GM18508 (cell line): ENCODE data around the gene PFKP.

ENCODE experiments used
- ATAC-seq: cut with Tn5 transposase; IDR thresholded peaks from one replicate; pipeline ENCODE4 v1.9.1; 2021; ENCODE audit warnings: moderate number of reproducible peaks; ENCODE audit not compliant: insufficient read depth, unreplicated experiment

PFKP gene

GRCh38 chr10:3109196-3109595 is 41.8 kb downstream of the PFKP start:
- no peak for ATAC-seq

GRCh38 chr10:3109633-3110032 is 42.3 kb downstream of the PFKP start:
- no peak for ATAC-seq

GRCh38 chr10:3110782-3111620 is 43.7 kb downstream of the PFKP start:
- ATAC-seq, result no peak

- no peak for ATAC-seq
Measured at GRCh38 chr10:3111621-3112163, 44.3 kb downstream of the PFKP start.

- ATAC-seq, result no peak
Measured at GRCh38 chr10:3113343-3113720, 46.0 kb downstream of the PFKP start.

- no peak for ATAC-seq
Measured at GRCh38 chr10:3115685-3116084, 48.3 kb downstream of the PFKP start.

- ATAC-seq, result no peak
Measured at GRCh38 chr10:3116508-3117100, 49.3 kb downstream of the PFKP start.

GRCh38 chr10:3117486-3117885 is 50.1 kb downstream of the PFKP start:
- ATAC-seq, result no peak

- ATAC-seq, result no peak
Measured at GRCh38 chr10:3118641-3119091, 51.3 kb downstream of the PFKP start.

GRCh38 chr10:3119796-3120459 is 52.6 kb downstream of the PFKP start:
- no peak for ATAC-seq

- no peak for ATAC-seq
Measured at GRCh38 chr10:3122034-3122433, 54.7 kb downstream of the PFKP start.

- no peak for ATAC-seq
Measured at GRCh38 chr10:3122486-3123205, 55.3 kb downstream of the PFKP start.

GRCh38 chr10:3123571-3124411 is 56.4 kb downstream of the PFKP start:
- no peak for ATAC-seq

GRCh38 chr10:3124412-3125175 is 57.2 kb downstream of the PFKP start:
- no peak for ATAC-seq

- no peak for ATAC-seq
Measured at GRCh38 chr10:3125527-3126170, 58.3 kb downstream of the PFKP start.

- ATAC-seq, result no peak
Measured at GRCh38 chr10:3126249-3126648, 58.9 kb downstream of the PFKP start.

GRCh38 chr10:3126741-3127346 is 59.5 kb downstream of the PFKP start:
- ATAC-seq, result no peak

GRCh38 chr10:3127921-3128320 is 60.6 kb downstream of the PFKP start:
- no peak for ATAC-seq
